HepG2 (cell line): Measurements from ENCODE around the gene ATP11A. TPM values are rescaled to one million over a fixed set of nuclear protein-coding genes. Genes with fewer than 3 reads are reported as not detected.

ENCODE experiments used
- ATAC-seq: fragments of 200-7000 bp; cut with Tn5 transposase; 3 replicates; pipeline ENCODE4 v1.9.1; 2020; ENCODE audit warnings: mild to moderate bottlenecking, moderate library complexity
- BruUV-seq: library from RNA; stranded (reverse); fragments of 400-500 nt; replicated peaks from 2 replicates; lab custom pipeline; 2021; lab: Mats Ljungman, UMichigan
- CTCF ChIA-PET: fragments of 300-600 bp; formaldehyde crosslinking; extraction: SDS; loops from one replicate; lab custom pipeline; 2021; ENCODE audit warnings: low total read pairs, inconsistent platforms, low intra/inter-chr PET ratio; lab: Yijun Ruan, JAX
- POLR2A ChIA-PET: fragments of 350-600 bp; sonication (Branson Sonifier 250); formaldehyde crosslinking; loops from one replicate; lab custom pipeline; 2020; ENCODE audit warnings: antibody characterized with exemption, inconsistent platforms; lab: Yijun Ruan, JAX
- DNase-seq: peaks from one replicate; pipeline ENCODE4 v3.0.0-alpha.2; 2015; ENCODE audit warnings: low spot score
- FAIRE-seq: peaks from 3 replicates; lab custom pipeline; 2011; peaks lifted over from hg19 to GRCh38; lab: Jason Lieb, UNC
- H2AFZ ChIP-seq: one replicate; pipeline ENCODE4 v1.6.1; 2011; ENCODE audit warnings: low read length, inconsistent platforms
- H3K27ac ChIP-seq: fragments of 300-600 bp; 3 replicates; pipeline ENCODE4 v1.8.0; 2011; ENCODE audit warnings: mixed run types, mild to moderate bottlenecking, mixed read lengths, low read length, inconsistent platforms; ENCODE audit not compliant: insufficient read depth; ENCODE audit errors: extremely low read length
- H3K27me3 ChIP-seq, 2 experiments: fragments of 200-600 bp in 1 of 2; 2 replicates in 1 of 2; 3 replicates in 1 of 2; pipeline versions ENCODE4 v1.6.0 to v1.8.0; 2011; ENCODE audit warnings: low read length in 2 of 2, mild to moderate bottlenecking in 2 of 2, moderate library complexity in 2 of 2, inconsistent platforms in 1 of 2; ENCODE audit not compliant: insufficient read depth in 2 of 2, control insufficient read depth in 1 of 2
- H3K36me3 ChIP-seq, 2 experiments: fragments of 200-600 bp in 1 of 2; replicated peaks in 1 of 2; 2 replicates in 1 of 2; 3 replicates in 1 of 2; pipeline versions ENCODE4 v1.5.1 to v1.8.0; 2011; ENCODE audit warnings: low read length in 2 of 2, inconsistent platforms in 1 of 2; ENCODE audit not compliant: insufficient read depth in 2 of 2, control insufficient read depth in 1 of 2
- H3K4me1 ChIP-seq: 2 replicates; pipeline ENCODE4 v1.5.1; 2012; ENCODE audit warnings: low read length, inconsistent platforms; ENCODE audit not compliant: insufficient read depth
- H3K4me2 ChIP-seq: 2 replicates; pipeline ENCODE4 v1.6.0; 2011; ENCODE audit warnings: low read depth, low read length, inconsistent platforms
- H3K4me3 ChIP-seq, 3 experiments: fragments of 200-600 bp in 1 of 3; sonication (generic), shearing (Covaris generic) in 1 of 3; replicated peaks in 1 of 3; 2 replicates each; pipeline ENCODE4 v1.5.1; 2011 to 2016; ENCODE audit warnings: low read length in 3 of 3, inconsistent platforms in 2 of 3, low read depth in 2 of 3, mild to moderate bottlenecking in 2 of 3, control low read depth in 1 of 3, mixed read lengths in 1 of 3; ENCODE audit not compliant: insufficient read depth in 1 of 3
- H3K79me2 ChIP-seq: one replicate; pipeline ENCODE4 v1.6.1; 2011; ENCODE audit warnings: low read length, inconsistent platforms; ENCODE audit not compliant: insufficient read depth
- H3K9ac ChIP-seq: 2 replicates; pipeline ENCODE4 v1.6.0; 2011; ENCODE audit warnings: mild to moderate bottlenecking, low read depth, low read length, inconsistent platforms; ENCODE audit not compliant: insufficient read depth
- H3K9me3 ChIP-seq: 2 replicates; pipeline ENCODE4 v1.5.1; 2012; ENCODE audit warnings: mild to moderate bottlenecking, low read length
- H4K20me1 ChIP-seq: 2 replicates; pipeline ENCODE4 v1.6.0; 2011; ENCODE audit warnings: inconsistent platforms, mild to moderate bottlenecking, low read length, moderate library complexity; ENCODE audit not compliant: insufficient read depth
- HMGA1 ChIP-seq: sonication (generic); formaldehyde crosslinking; conservative IDR thresholded peaks from 2 replicates; pipeline ENCODE4 v1.4.0; 2020; ENCODE audit warnings: missing genetic modification reagents
- MIER2 ChIP-seq: IDR thresholded peaks from 2 replicates; pipeline ENCODE4 v1.6.1; 2016; ENCODE audit warnings: missing biosample characterization, missing genetic modification reagents
- RBM22 ChIP-seq: fragments of 200-400 bp; formaldehyde crosslinking; optimal IDR thresholded peaks from 2 replicates; pipeline ENCODE3; 2017; ENCODE audit warnings: mild to moderate bottlenecking, low read length, moderate library complexity
- ZMYM4 ChIP-seq: sonication (generic); formaldehyde crosslinking; IDR thresholded peaks from 2 replicates; pipeline ENCODE4 v1.8.1; 2023; ENCODE audit warnings: mild to moderate bottlenecking, missing genetic modification reagents
- ZNF12 ChIP-seq: sonication (generic); formaldehyde crosslinking; IDR thresholded peaks from 2 replicates; pipeline ENCODE4 v1.5.0; 2020; ENCODE audit warnings: missing genetic modification reagents
- ZNF468 ChIP-seq: sonication (generic); formaldehyde crosslinking; IDR thresholded peaks from 2 replicates; pipeline ENCODE4 v1.8.0; 2022; ENCODE audit warnings: mild to moderate bottlenecking, moderate library complexity, missing genetic modification reagents
- ZNF543 ChIP-seq: sonication (generic); formaldehyde crosslinking; IDR thresholded peaks from 2 replicates; pipeline ENCODE4 v1.4.0; 2020; ENCODE audit warnings: mild to moderate bottlenecking, missing genetic modification reagents
- ZNF549 ChIP-seq: sonication (generic); formaldehyde crosslinking; IDR thresholded peaks from 2 replicates; pipeline ENCODE4 v1.5.0; 2020; ENCODE audit warnings: missing genetic modification reagents
- WGBS: methylation state at CpG from one replicate; pipeline ENCODE4 v1.1.6; 2017; ENCODE audit warnings: low lambda C conversion rate; 5-methylcytosine and 5-hydroxymethylcytosine counted together
- in situ Hi-C: cut with HindIII; loops from 2 replicates; pipeline ENCODE4 v1.10.0; 2017; ENCODE audit warnings: low pct_unique_long_range_greater_than_20kb; ENCODE audit not compliant: extremely low pct_ligation_motif_present
- intact Hi-C: fragments of 100-400 bp; cut with micrococcal nuclease; formaldehyde crosslinking; loops from one replicate; pipeline ENCODE4 v1.10.0; 2022; ENCODE audit not compliant: unreplicated experiment
- polyA plus RNA-seq, 8 experiments: library from polyadenylated mRNA; depleted of rRNA in 3 of 8; stranded (reverse) in 7 of 8; unstranded in 1 of 8; fragments of >200 nt; fragmentation: Illumina TruSeq in 4 of 8; extraction: Trizol in 4 of 8; gene quantifications; 2 replicates each; pipeline versions ENCODE4 v1.2.1 to v1.2.3, GENCODE V29; 2011 to 2016; ENCODE audit warnings: low read depth in 4 of 8, missing spikeins in 1 of 8, mixed read lengths in 1 of 8; ENCODE audit not compliant: insufficient read depth in 1 of 8
- total RNA-seq, 5 experiments: library from RNA; depleted of rRNA; stranded (reverse); fragments of >200 nt; fragmentation: Illumina TruSeq; extraction: Trizol; gene quantifications; 2 replicates each; pipeline ENCODE4 v1.2.3, GENCODE V29; 2016; ENCODE audit warnings: low read depth in 1 of 5
- TF ChIP-seq, protein P1 (sequence below): sonication (generic); formaldehyde crosslinking; IDR thresholded peaks from 2 replicates; pipeline ENCODE4 v1.5.1; 2020; ENCODE audit warnings: missing genetic modification reagents, mild to moderate bottlenecking, borderline replicate concordance
- TF ChIP-seq, protein P2 (sequence below): sonication (generic); formaldehyde crosslinking; IDR thresholded peaks from 2 replicates; pipeline ENCODE4 v1.8.0; 2022; ENCODE audit warnings: mild to moderate bottlenecking, missing genetic modification reagents
- TF ChIP-seq, protein P3 (sequence below): sonication (generic); formaldehyde crosslinking; IDR thresholded peaks from 2 replicates; pipeline ENCODE4 v1.4.0; 2020; ENCODE audit warnings: mild to moderate bottlenecking, missing genetic modification reagents

Gene ATP11A
- total and polyA plus RNA-seq, 2 of the 13 experiments (the other 11 are each of a cell fraction or from before 2014, with no cell fraction given), result 18.4 to 20.1 TPM

DNA sequence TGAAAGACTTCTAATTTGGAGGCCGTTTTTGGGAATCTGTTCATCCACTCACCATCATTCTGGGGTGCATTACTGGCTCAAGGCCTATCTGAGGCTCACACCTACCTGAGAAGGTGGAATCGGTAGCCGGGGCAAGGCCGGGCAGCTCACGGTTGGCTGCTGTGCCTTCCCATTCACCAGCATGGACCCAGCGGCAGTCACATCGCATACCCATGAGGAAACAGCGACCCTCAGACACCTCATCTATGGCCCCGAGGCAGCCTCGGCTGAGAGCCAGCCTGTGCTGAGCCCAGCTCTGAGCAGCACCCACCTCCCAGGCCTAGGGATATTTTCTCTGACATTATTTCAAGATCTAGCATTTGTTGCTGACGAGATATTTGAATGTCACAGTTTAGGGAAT is 130.5 kb downstream of the ATP11A start:
- Histone ChIP-seq H3K27me3 (no peaks in the 10 kb centered on the region), H3K79me2 (no peaks in the 10 kb centered on the region), H3K4me2 (no peak overlapping the region), H4K20me1 (no peaks in the 10 kb centered on the region), H3K27ac (no peak overlapping the region), H3K9me3 (no peaks in the 10 kb centered on the region), H3K4me3 (no peak overlapping the region), H3K36me3 (peaks cover 32 to 91% of the 10 kb centered on the region in 2 experiments), H2AFZ (no peak overlapping the region), H3K4me1 (no peaks in the 10 kb centered on the region), H3K9ac (no peak overlapping the region)
- ChIA-PET POLR2A (no interaction called here), CTCF (no interaction called here)
- intact Hi-C loops (no loop called here), in situ Hi-C loops (no loop called here)
- TF ChIP-seq, protein P1, sequence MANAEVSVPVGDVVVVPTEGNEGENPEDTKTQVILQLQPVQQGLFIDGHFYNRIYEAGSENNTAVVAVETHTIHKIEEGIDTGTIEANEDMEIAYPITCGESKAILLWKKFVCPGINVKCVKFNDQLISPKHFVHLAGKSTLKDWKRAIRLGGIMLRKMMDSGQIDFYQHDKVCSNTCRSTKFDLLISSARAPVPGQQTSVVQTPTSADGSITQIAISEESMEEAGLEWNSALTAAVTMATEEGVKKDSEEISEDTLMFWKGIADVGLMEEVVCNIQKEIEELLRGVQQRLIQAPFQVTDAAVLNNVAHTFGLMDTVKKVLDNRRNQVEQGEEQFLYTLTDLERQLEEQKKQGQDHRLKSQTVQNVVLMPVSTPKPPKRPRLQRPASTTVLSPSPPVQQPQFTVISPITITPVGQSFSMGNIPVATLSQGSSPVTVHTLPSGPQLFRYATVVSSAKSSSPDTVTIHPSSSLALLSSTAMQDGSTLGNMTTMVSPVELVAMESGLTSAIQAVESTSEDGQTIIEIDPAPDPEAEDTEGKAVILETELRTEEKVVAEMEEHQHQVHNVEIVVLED (CRISPR knock-in tag), result no peak
- TF ChIP-seq ZNF543 (CRISPR knock-in tag) (no peak), ZNF12 (no peak), ZNF549 (CRISPR knock-in tag) (no peak), RBM22 (no peak), HMGA1 (CRISPR knock-in tag) (no peak), MIER2 (CRISPR knock-in tag) (no peak), ZMYM4 (no peak), ZNF468 (no peak)
- TF ChIP-seq, protein P2, sequence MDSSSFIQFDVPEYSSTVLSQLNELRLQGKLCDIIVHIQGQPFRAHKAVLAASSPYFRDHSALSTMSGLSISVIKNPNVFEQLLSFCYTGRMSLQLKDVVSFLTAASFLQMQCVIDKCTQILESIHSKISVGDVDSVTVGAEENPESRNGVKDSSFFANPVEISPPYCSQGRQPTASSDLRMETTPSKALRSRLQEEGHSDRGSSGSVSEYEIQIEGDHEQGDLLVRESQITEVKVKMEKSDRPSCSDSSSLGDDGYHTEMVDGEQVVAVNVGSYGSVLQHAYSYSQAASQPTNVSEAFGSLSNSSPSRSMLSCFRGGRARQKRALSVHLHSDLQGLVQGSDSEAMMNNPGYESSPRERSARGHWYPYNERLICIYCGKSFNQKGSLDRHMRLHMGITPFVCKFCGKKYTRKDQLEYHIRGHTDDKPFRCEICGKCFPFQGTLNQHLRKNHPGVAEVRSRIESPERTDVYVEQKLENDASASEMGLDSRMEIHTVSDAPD (CRISPR knock-in tag), result no peak
- TF ChIP-seq, protein P3, sequence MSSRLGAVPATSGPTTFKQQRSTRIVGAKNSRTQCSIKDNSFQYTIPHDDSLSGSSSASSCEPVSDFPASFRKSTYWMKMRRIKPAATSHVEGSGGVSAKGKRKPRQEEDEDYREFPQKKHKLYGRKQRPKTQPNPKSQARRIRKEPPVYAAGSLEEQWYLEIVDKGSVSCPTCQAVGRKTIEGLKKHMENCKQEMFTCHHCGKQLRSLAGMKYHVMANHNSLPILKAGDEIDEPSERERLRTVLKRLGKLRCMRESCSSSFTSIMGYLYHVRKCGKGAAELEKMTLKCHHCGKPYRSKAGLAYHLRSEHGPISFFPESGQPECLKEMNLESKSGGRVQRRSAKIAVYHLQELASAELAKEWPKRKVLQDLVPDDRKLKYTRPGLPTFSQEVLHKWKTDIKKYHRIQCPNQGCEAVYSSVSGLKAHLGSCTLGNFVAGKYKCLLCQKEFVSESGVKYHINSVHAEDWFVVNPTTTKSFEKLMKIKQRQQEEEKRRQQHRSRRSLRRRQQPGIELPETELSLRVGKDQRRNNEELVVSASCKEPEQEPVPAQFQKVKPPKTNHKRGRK (CRISPR knock-in tag), result no peak
- no TSS peak for BruUV-seq
- DNase-seq (no peak), ATAC-seq (no peak; the same call in 2 of the 3 replicates), FAIRE-seq (no peak)
- WGBS, result 96% methylated on average over 5 of the region's 11 CpGs
